ENCODE measurements around the gene TUBG2.

DNA sequence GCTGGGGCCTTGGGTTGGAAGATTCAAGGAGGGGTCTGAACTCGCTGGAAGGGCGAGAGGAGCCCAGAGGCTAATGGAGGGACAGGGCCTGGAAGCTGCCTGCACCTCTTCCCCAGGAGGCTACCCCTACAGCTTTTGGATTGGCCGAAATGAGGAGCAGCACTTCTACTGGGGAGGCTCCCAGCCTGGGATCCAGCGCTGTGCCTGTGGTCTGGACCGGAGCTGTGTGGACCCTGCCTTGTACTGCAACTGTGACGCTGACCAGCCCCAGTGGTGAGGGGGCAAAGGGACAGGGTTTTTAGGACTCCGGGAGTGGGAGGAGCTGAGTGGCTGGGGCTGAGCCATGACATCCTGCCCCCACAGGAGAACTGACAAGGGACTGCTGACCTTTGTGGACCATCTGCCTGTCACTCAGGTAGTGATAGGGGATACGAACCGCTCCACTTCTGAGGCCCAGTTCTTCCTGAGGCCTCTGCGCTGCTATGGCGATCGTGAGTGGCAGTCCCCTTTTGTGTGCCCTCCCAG is 32.0 kb downstream of the TUBG2 start:
- no peak for TF ChIP-seq EZH2phosphoT487 (IDR thresholded peaks at IDR 0.05; ENCODE audit: borderline replicate concordance)
- TF ChIP-seq, protein P1, sequence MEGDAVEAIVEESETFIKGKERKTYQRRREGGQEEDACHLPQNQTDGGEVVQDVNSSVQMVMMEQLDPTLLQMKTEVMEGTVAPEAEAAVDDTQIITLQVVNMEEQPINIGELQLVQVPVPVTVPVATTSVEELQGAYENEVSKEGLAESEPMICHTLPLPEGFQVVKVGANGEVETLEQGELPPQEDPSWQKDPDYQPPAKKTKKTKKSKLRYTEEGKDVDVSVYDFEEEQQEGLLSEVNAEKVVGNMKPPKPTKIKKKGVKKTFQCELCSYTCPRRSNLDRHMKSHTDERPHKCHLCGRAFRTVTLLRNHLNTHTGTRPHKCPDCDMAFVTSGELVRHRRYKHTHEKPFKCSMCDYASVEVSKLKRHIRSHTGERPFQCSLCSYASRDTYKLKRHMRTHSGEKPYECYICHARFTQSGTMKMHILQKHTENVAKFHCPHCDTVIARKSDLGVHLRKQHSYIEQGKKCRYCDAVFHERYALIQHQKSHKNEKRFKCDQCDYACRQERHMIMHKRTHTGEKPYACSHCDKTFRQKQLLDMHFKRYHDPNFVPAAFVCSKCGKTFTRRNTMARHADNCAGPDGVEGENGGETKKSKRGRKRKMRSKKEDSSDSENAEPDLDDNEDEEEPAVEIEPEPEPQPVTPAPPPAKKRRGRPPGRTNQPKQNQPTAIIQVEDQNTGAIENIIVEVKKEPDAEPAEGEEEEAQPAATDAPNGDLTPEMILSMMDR (IDR thresholded peaks at IDR 0.05 in 2 of 3, conservative IDR thresholded peaks at IDR 0.05 in 1 of 3; ENCODE audit: borderline replicate concordance in 1 of 3, insufficient read depth in 1 of 3, low read depth in 2 of 3, low read length in 2 of 3), result no peak
